ENCODE measurements around the gene CREB5.

The CREB5 gene

GRCh38 chr7:28487487-28487886 lies 75.2 kb downstream of the CREB5 start:
- Histone ChIP-seq H3K4me3 (replicated peaks; ENCODE audit: low read depth, low read length) (no peak overlapping the region), H3K36me3 (ENCODE audit: control insufficient read depth, insufficient read depth, low read length) (no peaks in the 10 kb centered on the region), H3K27me3 (replicated peaks; ENCODE audit: control insufficient read depth, insufficient read depth, low read length) (no peaks in the 10 kb centered on the region)
- no peak for DNase-seq (ENCODE audit: extremely low read depth, insufficient read length)
- TF ChIP-seq CTCF (IDR thresholded peaks at IDR 0.05; ENCODE audit: insufficient read depth, low read length, poor library complexity, severe bottlenecking): no peak

GRCh38 chr7:28488061-28488791 lies 75.9 kb downstream of the CREB5 start:
- DNase-seq (ENCODE audit: extremely low read depth, insufficient read length): no peak
- H3K27me3 ChIP-seq (replicated peaks; ENCODE audit: control insufficient read depth, insufficient read depth, low read length): no peaks in the 10 kb centered on the region
- no peak overlapping the region for H3K4me3 ChIP-seq (replicated peaks; ENCODE audit: low read depth, low read length)
- TF ChIP-seq CTCF (IDR thresholded peaks at IDR 0.05; ENCODE audit: insufficient read depth, low read length, poor library complexity, severe bottlenecking): no peak
- no peaks in the 10 kb centered on the region for H3K36me3 ChIP-seq (ENCODE audit: control insufficient read depth, insufficient read depth, low read length)

GRCh38 chr7:28490831-28491230 lies 78.5 kb downstream of the CREB5 start:
- Histone ChIP-seq H3K36me3 (ENCODE audit: control insufficient read depth, insufficient read depth, low read length) (no peaks in the 10 kb centered on the region), H3K27me3 (replicated peaks; ENCODE audit: control insufficient read depth, insufficient read depth, low read length) (no peaks in the 10 kb centered on the region), H3K4me3 (replicated peaks; ENCODE audit: low read depth, low read length) (no peak overlapping the region)
- no peak for TF ChIP-seq CTCF (IDR thresholded peaks at IDR 0.05; ENCODE audit: insufficient read depth, low read length, poor library complexity, severe bottlenecking)
- no peak for DNase-seq (ENCODE audit: extremely low read depth, insufficient read length)

DNA sequence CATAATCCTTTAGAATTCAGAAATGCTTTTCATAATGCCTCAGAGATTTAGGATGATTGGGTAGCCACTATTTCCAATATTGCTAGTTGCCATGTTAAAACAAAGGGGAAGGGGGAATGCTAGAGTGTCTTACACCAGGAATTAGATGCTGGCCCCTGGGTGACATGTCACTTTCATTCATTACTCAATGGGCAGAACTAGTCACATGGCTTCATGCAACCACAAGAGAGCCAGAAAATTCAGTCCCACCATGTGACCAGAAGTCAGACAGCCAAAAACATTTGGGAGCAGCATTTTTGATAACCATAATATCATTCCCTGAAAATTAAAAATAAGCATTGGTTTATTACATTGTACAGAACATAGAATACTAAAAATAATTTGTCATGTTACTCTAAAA lies 81.2 kb downstream of the CREB5 start:
- H3K4me3 ChIP-seq (replicated peaks; ENCODE audit: low read depth, low read length): no peak overlapping the region
- DNase-seq (ENCODE audit: extremely low read depth, insufficient read length): no peak
- no peaks in the 10 kb centered on the region for H3K27me3 ChIP-seq (replicated peaks; ENCODE audit: control insufficient read depth, insufficient read depth, low read length)
- H3K36me3 ChIP-seq (ENCODE audit: control insufficient read depth, insufficient read depth, low read length): no peaks in the 10 kb centered on the region
- TF ChIP-seq CTCF (IDR thresholded peaks at IDR 0.05; ENCODE audit: insufficient read depth, low read length, poor library complexity, severe bottlenecking): no peak

- no peak for DNase-seq (ENCODE audit: extremely low read depth, insufficient read length)
- Histone ChIP-seq H3K27me3 (replicated peaks; ENCODE audit: control insufficient read depth, insufficient read depth, low read length) (no peaks in the 10 kb centered on the region; the same call in none of the 2 replicates), H3K36me3 (ENCODE audit: control insufficient read depth, insufficient read depth, low read length) (no peaks in the 10 kb centered on the region), H3K4me3 (replicated peaks; ENCODE audit: low read depth, low read length) (no peak overlapping the region)
- no peak for TF ChIP-seq CTCF (IDR thresholded peaks at IDR 0.05; ENCODE audit: insufficient read depth, low read length, poor library complexity, severe bottlenecking)
Observed at GRCh38 chr7:28497009-28497408, 84.7 kb downstream of the CREB5 start.

DNA sequence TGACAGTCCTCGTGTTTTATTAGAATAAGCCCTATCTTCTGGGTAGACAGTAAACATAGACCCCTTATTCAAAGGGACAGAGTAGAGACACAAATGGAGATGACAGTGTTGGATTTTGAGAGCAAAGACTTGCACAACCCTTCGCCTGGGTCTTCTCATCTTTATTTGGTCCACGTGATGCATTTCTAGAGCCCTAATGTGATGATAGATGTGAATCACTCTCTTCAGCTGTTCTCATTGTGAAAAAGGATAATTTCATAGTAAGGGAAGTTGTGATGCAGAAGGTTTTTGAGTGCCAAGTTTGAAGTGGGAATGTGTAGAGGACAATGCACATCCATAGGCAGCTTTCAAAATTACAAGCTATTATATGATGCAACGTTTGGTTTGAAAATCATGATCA lies 86.3 kb downstream of the CREB5 start:
- Histone ChIP-seq H3K27me3 (replicated peaks; ENCODE audit: control insufficient read depth, insufficient read depth, low read length) (no peaks in the 10 kb centered on the region; the same call in none of the 2 replicates), H3K4me3 (replicated peaks; ENCODE audit: low read depth, low read length) (no peak overlapping the region), H3K36me3 (ENCODE audit: control insufficient read depth, insufficient read depth, low read length) (no peaks in the 10 kb centered on the region)
- DNase-seq (ENCODE audit: extremely low read depth, insufficient read length): no peak
- no peak for TF ChIP-seq CTCF (IDR thresholded peaks at IDR 0.05; ENCODE audit: insufficient read depth, low read length, poor library complexity, severe bottlenecking)

Data from GM06990 (cell line).